ENCODE results near the gene STK36.

STK36 gene

GRCh38 chr2:218732052-218732760 is 60.3 kb downstream of the STK36 start:
- no peak for TF ChIP-seq JUND (IDR thresholded peaks at IDR 0.05; ENCODE audit: low read depth)
- DNase-seq (ENCODE audit: low read depth in 1 of 2, low spot score in 1 of 2): no peak
- in situ Hi-C loops (cut with HindIII; ENCODE audit: low pct_unique_long_range_greater_than_20kb, low sequenced_read_pairs): no loop called here

DNA sequence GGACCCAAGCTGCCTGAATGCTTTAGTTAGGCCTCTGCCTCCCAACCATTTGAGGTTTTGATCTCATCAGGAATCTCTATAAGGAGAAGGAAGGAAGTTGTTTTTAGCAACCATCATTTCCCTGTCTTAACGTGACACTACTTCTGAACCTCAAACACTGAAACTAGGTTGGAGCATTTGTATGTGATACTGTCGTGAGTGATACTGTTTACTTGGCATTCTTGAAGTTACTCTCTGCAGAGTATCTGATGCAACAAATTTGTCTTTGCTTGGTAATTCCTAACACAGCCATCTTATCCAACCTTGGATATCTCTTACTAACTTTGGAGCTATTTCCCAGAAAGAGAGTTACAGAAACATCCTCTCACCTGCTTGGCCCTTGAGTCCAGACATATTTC is 60.9 kb downstream of the STK36 start:
- DNase-seq (ENCODE audit: low read depth in 1 of 2, low spot score in 1 of 2): no peak
- TF ChIP-seq JUND (IDR thresholded peaks at IDR 0.05; ENCODE audit: low read depth): no peak
- in situ Hi-C loops (cut with HindIII; ENCODE audit: low pct_unique_long_range_greater_than_20kb, low sequenced_read_pairs): no loop called here

- in situ Hi-C loops (cut with HindIII; ENCODE audit: low pct_unique_long_range_greater_than_20kb, low sequenced_read_pairs): no loop called here
Measured at GRCh38 chr2:218733171-218734021, 61.5 kb downstream of the STK36 start.

DNA sequence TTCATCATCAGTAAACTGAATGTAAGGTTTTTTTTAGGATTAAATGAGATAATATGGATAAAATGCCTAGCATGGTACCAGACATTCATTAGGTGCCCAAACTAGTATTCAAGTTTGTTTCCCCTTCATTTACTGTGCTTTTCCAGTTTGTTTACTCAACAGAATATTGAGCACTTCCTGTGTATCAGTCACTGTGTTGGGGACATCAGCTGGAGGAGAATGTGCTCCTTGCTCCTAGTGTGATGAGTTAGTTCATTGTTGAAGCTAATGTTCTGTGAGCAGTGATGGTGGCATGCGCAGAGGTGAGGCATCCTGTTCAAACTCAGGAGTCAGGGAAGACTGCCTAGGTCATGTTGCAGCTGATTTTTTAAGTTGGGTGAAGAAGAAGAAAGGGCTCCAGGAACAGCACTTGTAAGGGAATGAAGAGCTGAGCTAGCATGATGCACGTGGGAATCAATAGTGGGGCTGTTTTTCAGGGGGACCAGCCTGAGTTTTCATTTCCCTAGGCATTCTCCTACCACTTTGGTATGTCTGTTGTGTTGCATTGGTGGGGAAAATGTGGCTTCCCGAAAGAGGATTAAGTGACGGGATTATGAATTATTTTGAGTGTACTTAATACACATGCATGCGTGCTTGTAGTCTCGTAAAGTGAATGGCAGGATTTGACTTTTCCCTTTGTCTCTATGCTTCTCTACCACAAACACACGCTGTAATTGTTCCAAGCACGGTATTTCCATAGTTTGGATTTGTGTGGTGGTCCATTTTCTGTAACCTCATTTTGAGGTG is 62.5 kb downstream of the STK36 start:
- DNase-seq (ENCODE audit: low read depth in 1 of 2, low spot score in 1 of 2): no peak
- in situ Hi-C loops (cut with HindIII; ENCODE audit: low pct_unique_long_range_greater_than_20kb, low sequenced_read_pairs): no loop called here
- TF ChIP-seq JUND (IDR thresholded peaks at IDR 0.05; ENCODE audit: low read depth): no peak

More at GRCh38 chr2:218733171-218734021, 61.5 kb downstream of the STK36 start:
- no peak for TF ChIP-seq JUND (IDR thresholded peaks at IDR 0.05; ENCODE audit: low read depth)
- no peak for DNase-seq (ENCODE audit: low read depth in 1 of 2, low spot score in 1 of 2)

- no peak for DNase-seq (ENCODE audit: low read depth in 1 of 2, low spot score in 1 of 2)
- in situ Hi-C loops (cut with HindIII; ENCODE audit: low pct_unique_long_range_greater_than_20kb, low sequenced_read_pairs): no loop called here
- no peak for TF ChIP-seq JUND (IDR thresholded peaks at IDR 0.05; ENCODE audit: low read depth)
Measured at GRCh38 chr2:218736531-218736930, 64.6 kb downstream of the STK36 start.

- TF ChIP-seq JUND (IDR thresholded peaks at IDR 0.05; ENCODE audit: low read depth): no peak
- in situ Hi-C loops (cut with HindIII; ENCODE audit: low pct_unique_long_range_greater_than_20kb, low sequenced_read_pairs): no loop called here
- DNase-seq (ENCODE audit: low read depth in 1 of 2, low spot score in 1 of 2): no peak
Measured at GRCh38 chr2:218743068-218743467, 71.2 kb downstream of the STK36 start.

- in situ Hi-C loops (cut with HindIII; ENCODE audit: low pct_unique_long_range_greater_than_20kb, low sequenced_read_pairs): no loop called here
- DNase-seq (ENCODE audit: low read depth in 1 of 2, low spot score in 1 of 2): no peak
- no peak for TF ChIP-seq JUND (IDR thresholded peaks at IDR 0.05; ENCODE audit: low read depth)
Measured at GRCh38 chr2:218744615-218745014, 72.7 kb downstream of the STK36 start.

DNA sequence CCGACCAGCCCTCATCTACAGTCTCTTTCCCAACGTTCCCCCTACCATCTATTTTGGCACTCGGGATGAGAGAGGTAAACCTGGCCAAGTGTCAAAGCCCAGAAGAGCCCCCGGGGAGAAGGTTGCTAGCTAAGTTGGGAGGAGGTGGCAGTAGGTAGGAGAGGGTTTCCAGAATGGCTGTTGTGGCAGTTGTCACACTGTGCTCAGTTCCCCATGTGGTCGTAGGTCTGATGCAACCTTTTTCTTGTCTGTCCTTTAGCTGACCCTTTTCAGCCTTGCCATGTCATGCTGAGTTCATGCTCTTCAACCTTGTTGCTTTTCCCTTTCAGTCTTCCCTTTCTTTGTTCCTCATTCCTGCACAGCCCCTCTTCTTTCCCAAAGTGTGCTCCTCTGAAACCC is 73.3 kb downstream of the STK36 start:
- DNase-seq (ENCODE audit: low read depth in 1 of 2, low spot score in 1 of 2): no peak
- TF ChIP-seq JUND (IDR thresholded peaks at IDR 0.05; ENCODE audit: low read depth): no peak
- in situ Hi-C loops (cut with HindIII; ENCODE audit: low pct_unique_long_range_greater_than_20kb, low sequenced_read_pairs): no loop called here

DNA sequence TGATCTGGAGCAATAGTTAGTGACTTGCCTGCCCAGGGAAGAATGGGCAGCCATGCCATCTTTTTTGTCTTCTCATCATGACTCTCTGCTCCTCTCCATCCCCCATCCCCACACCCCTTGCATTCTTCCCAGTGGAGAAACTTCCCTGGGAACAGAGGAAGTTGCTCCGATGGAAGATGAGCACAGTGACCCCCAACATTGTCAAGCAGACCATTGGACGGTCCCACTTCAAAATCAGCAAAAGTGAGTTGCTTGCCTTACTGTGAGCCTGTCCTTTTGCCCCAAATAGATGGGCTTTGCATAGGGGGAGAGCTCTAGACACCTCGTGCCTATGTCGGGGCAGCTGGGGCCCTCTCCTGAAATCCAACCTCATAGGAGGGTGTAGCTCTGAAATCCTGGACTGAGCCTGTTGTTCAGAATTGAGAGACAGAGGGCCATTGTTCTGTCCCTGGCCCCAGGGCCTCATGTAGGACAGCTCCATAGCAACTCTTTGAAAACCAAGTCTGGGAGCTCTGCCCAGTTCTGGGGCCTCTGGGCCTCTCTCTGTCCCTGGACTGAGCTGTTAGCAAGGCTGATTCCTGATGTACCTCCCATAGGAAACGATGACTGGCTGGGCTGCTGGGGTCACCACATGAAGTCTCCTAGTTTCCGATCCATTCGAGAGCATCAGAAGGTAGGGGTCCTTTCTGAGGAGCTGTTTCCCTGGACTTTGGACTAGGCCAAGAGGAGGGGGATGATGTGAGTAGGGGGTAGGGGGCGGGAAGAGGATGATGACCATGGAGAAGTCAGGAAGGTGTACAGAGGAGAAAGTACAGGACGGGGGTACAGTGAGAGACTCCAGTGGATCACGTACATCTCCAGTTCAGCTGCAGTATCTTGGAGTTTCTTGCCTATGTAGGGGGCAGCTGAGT is 73.9 kb downstream of the STK36 start:
- peak in 1 of 2 experiments; percentile 13 for DNase-seq (ENCODE audit: low read depth in 1 of 2, low spot score in 1 of 2)
- in situ Hi-C loops (cut with HindIII; ENCODE audit: low pct_unique_long_range_greater_than_20kb, low sequenced_read_pairs): no loop called here
- no peak for TF ChIP-seq JUND (IDR thresholded peaks at IDR 0.05; ENCODE audit: low read depth)

GRCh38 chr2:218746470-218746795 is 74.5 kb downstream of the STK36 start:
- in situ Hi-C loops (cut with HindIII; ENCODE audit: low pct_unique_long_range_greater_than_20kb, low sequenced_read_pairs): no loop called here
- TF ChIP-seq JUND (IDR thresholded peaks at IDR 0.05; ENCODE audit: low read depth): no peak

GRCh38 chr2:218746960-218747359 is 75.1 kb downstream of the STK36 start:
- TF ChIP-seq JUND (IDR thresholded peaks at IDR 0.05; ENCODE audit: low read depth): no peak
- no peak for DNase-seq (ENCODE audit: low read depth in 1 of 2, low spot score in 1 of 2)
- in situ Hi-C loops (cut with HindIII; ENCODE audit: low pct_unique_long_range_greater_than_20kb, low sequenced_read_pairs): no loop called here

More at GRCh38 chr2:218746470-218746795, 74.5 kb downstream of the STK36 start:
- no peak for DNase-seq (ENCODE audit: low read depth in 1 of 2, low spot score in 1 of 2)
